ENCODE measurements around the gene TPX2. TPM values are rescaled to one million over a fixed set of nuclear protein-coding genes. Genes with fewer than 3 reads are reported as not detected.

Gene TPX2
- polyA plus RNA-seq, 1 donor (not counting 4 experiments of a cell fraction or from before 2014, with no cell fraction given) = 31.5 TPM

GRCh38 chr20:31815408-31816188 is 76.5 kb downstream of the TPX2 start:
- H3K27ac ChIP-seq (ENCODE audit: control insufficient read depth, insufficient read depth, low read length) = no peak overlapping the region
- no peak overlapping the region for H3K4me3 ChIP-seq (ENCODE audit: control insufficient read depth in 2 of 3, extremely low read depth in 1 of 3, insufficient read depth in 2 of 3, low read depth in 1 of 3, low read length in 3 of 3)
- DNase-seq (ENCODE audit: low read depth, low spot score) (no peak), FAIRE-seq (no peak)
- H3K4me1 ChIP-seq (ENCODE audit: control insufficient read depth, extremely low read depth, insufficient read depth, low read length) = no peaks in the 10 kb centered on the region
- no peaks in the 10 kb centered on the region for H3K9me1 ChIP-seq (ENCODE audit: control insufficient read depth, extremely low read depth, insufficient read depth, low read length)
- dilution Hi-C loops (cut with MboI; ENCODE audit: extremely low pct_ligation_motif_present, low sequenced_read_pairs) = no loop called here
- no peak overlapping the region for H3K4me2 ChIP-seq (ENCODE audit: control insufficient read depth, extremely low read depth, insufficient read depth, low read depth, low read length)
- no peaks in the 10 kb centered on the region for H3K79me2 ChIP-seq (ENCODE audit: control insufficient read depth, insufficient read depth, low read length)
- H2AFZ ChIP-seq (ENCODE audit: control insufficient read depth, low read length) = no peak overlapping the region
- peaks cover 4% of the 10 kb centered on the region for H3K27me3 ChIP-seq (ENCODE audit: control insufficient read depth, extremely low read depth, insufficient read depth, low read length)
- H3K36me3 ChIP-seq (ENCODE audit: control insufficient read depth in 2 of 2, extremely low read depth in 1 of 2, insufficient read depth in 2 of 2, low read length in 2 of 2) = no peaks in the 10 kb centered on the region
- no peaks in the 10 kb centered on the region for H3K9me3 ChIP-seq (ENCODE audit: control insufficient read depth, low read depth, low read length)
- H3K9ac ChIP-seq (ENCODE audit: control insufficient read depth, extremely low read depth, insufficient read depth, low read length) = no peak overlapping the region
- no peaks in the 10 kb centered on the region for H4K20me1 ChIP-seq (ENCODE audit: control insufficient read depth, extremely low read depth, insufficient read depth, low read length)
- TF ChIP-seq, protein P1, sequence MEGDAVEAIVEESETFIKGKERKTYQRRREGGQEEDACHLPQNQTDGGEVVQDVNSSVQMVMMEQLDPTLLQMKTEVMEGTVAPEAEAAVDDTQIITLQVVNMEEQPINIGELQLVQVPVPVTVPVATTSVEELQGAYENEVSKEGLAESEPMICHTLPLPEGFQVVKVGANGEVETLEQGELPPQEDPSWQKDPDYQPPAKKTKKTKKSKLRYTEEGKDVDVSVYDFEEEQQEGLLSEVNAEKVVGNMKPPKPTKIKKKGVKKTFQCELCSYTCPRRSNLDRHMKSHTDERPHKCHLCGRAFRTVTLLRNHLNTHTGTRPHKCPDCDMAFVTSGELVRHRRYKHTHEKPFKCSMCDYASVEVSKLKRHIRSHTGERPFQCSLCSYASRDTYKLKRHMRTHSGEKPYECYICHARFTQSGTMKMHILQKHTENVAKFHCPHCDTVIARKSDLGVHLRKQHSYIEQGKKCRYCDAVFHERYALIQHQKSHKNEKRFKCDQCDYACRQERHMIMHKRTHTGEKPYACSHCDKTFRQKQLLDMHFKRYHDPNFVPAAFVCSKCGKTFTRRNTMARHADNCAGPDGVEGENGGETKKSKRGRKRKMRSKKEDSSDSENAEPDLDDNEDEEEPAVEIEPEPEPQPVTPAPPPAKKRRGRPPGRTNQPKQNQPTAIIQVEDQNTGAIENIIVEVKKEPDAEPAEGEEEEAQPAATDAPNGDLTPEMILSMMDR (optimal IDR thresholded peaks at IDR 0.05 in 1 of 3, IDR thresholded peaks at IDR 0.05 in 1 of 3, conservative IDR thresholded peaks at IDR 0.05 in 1 of 3; ENCODE audit: extremely low read depth in 1 of 3, insufficient read depth in 2 of 3, low read length in 3 of 3) = no peak
- no peak for TF ChIP-seq EZH2 (IDR thresholded peaks at IDR 0.05; ENCODE audit: low read length)

- Histone ChIP-seq H3K27ac (ENCODE audit: control insufficient read depth, insufficient read depth, low read length) (no peak overlapping the region), H3K4me2 (ENCODE audit: control insufficient read depth, extremely low read depth, insufficient read depth, low read depth, low read length) (no peak overlapping the region), H3K36me3 (ENCODE audit: control insufficient read depth in 2 of 2, extremely low read depth in 1 of 2, insufficient read depth in 2 of 2, low read length in 2 of 2) (no peaks in the 10 kb centered on the region), H2AFZ (ENCODE audit: control insufficient read depth, low read length) (no peak overlapping the region), H3K4me3 (ENCODE audit: control insufficient read depth in 2 of 3, extremely low read depth in 1 of 3, insufficient read depth in 2 of 3, low read depth in 1 of 3, low read length in 3 of 3) (no peak overlapping the region), H3K9me1 (ENCODE audit: control insufficient read depth, extremely low read depth, insufficient read depth, low read length) (no peaks in the 10 kb centered on the region), H3K9ac (ENCODE audit: control insufficient read depth, extremely low read depth, insufficient read depth, low read length) (no peak overlapping the region), H3K79me2 (ENCODE audit: control insufficient read depth, insufficient read depth, low read length) (no peaks in the 10 kb centered on the region), H4K20me1 (ENCODE audit: control insufficient read depth, extremely low read depth, insufficient read depth, low read length) (no peaks in the 10 kb centered on the region), H3K27me3 (ENCODE audit: control insufficient read depth, extremely low read depth, insufficient read depth, low read length) (peaks cover 4% of the 10 kb centered on the region), H3K4me1 (ENCODE audit: control insufficient read depth, extremely low read depth, insufficient read depth, low read length) (no peaks in the 10 kb centered on the region), H3K9me3 (ENCODE audit: control insufficient read depth, low read depth, low read length) (no peaks in the 10 kb centered on the region)
- dilution Hi-C loops (cut with MboI; ENCODE audit: extremely low pct_ligation_motif_present, low sequenced_read_pairs) = no loop called here
- no peak for TF ChIP-seq EZH2 (IDR thresholded peaks at IDR 0.05; ENCODE audit: low read length)
- TF ChIP-seq, protein P1 (optimal IDR thresholded peaks at IDR 0.05 in 1 of 3, IDR thresholded peaks at IDR 0.05 in 1 of 3, conservative IDR thresholded peaks at IDR 0.05 in 1 of 3; ENCODE audit: extremely low read depth in 1 of 3, insufficient read depth in 2 of 3, low read length in 3 of 3) = no peak
- FAIRE-seq (no peak), DNase-seq (ENCODE audit: low read depth, low spot score) (no peak)
These were observed 77.1 kb downstream of the TPX2 start for GRCh38 chr20:31816221-31816620.

All from keratinocyte (primary cell).